MM.1S (cell line): Measurements from ENCODE around the gene TMEM150A.

Experiments
- DNase-seq: peaks from one replicate; pipeline ENCODE4 v3.0.0-alpha.2; 2015
- H2AFZ ChIP-seq: fragments of 300-600 bp; sonication (generic); 2 replicates; pipeline ENCODE4 v1.6.0; 2016; ENCODE audit warnings: antibody characterized with exemption, low read length
- H3F3A ChIP-seq: fragments of 300-600 bp; sonication (generic); 2 replicates; pipeline ENCODE4 v1.6.1; 2016; ENCODE audit warnings: mild to moderate bottlenecking, antibody characterized with exemption, low read length, moderate library complexity, mixed read lengths; ENCODE audit not compliant: insufficient read depth
- H3K27ac ChIP-seq: fragments of 300-600 bp; sonication (generic); 2 replicates; pipeline ENCODE4 v1.5.1; 2016; ENCODE audit warnings: mild to moderate bottlenecking, low read length
- H3K27me3 ChIP-seq: fragments of 300-600 bp; sonication (generic); replicated peaks from 2 replicates; pipeline ENCODE4 v1.6.0; 2016; ENCODE audit warnings: low read length; ENCODE audit not compliant: insufficient read depth
- H3K36me3 ChIP-seq: fragments of 300-600 bp; sonication (generic); replicated peaks from 2 replicates; pipeline ENCODE4 v1.6.1; 2016; ENCODE audit warnings: mild to moderate bottlenecking, low read length, mixed read lengths; ENCODE audit not compliant: insufficient read depth
- H3K4me1 ChIP-seq: fragments of 300-600 bp; sonication (generic); 2 replicates; pipeline ENCODE4 v1.6.1; 2016; ENCODE audit warnings: low read length, mixed read lengths
- H3K4me2 ChIP-seq: fragments of 300-600 bp; sonication (generic); 2 replicates; pipeline ENCODE4 v1.6.0; 2016; ENCODE audit warnings: low read depth, low read length
- H3K4me3 ChIP-seq: fragments of 300-600 bp; sonication (generic); 2 replicates; pipeline ENCODE4 v1.5.1; 2016; ENCODE audit warnings: low read length, mixed read lengths
- H3K79me2 ChIP-seq: fragments of 300-600 bp; sonication (generic); 2 replicates; pipeline ENCODE4 v1.6.1; 2016; ENCODE audit warnings: mixed run types, low read length, mixed read lengths
- H3K9ac ChIP-seq: fragments of 300-600 bp; sonication (generic); 2 replicates; pipeline ENCODE4 v1.6.1; 2016; ENCODE audit warnings: low read length, mixed read lengths
- H3K9me2 ChIP-seq: fragments of 300-600 bp; sonication (generic); replicated peaks from 2 replicates; pipeline ENCODE4 v1.6.1; 2016; ENCODE audit warnings: mild to moderate bottlenecking, low read length, mixed read lengths; ENCODE audit not compliant: insufficient read depth
- H3K9me3 ChIP-seq: fragments of 300-600 bp; sonication (generic); replicated peaks from 2 replicates; pipeline ENCODE4 v1.6.1; 2016; ENCODE audit warnings: mild to moderate bottlenecking, low read length, mixed read lengths; ENCODE audit not compliant: insufficient read depth
- H4K20me1 ChIP-seq: fragments of 300-600 bp; sonication (generic); 2 replicates; pipeline ENCODE4 v1.6.1; 2016; ENCODE audit warnings: mild to moderate bottlenecking, low read length, moderate library complexity, mixed read lengths; ENCODE audit not compliant: insufficient read depth
- EZH2 ChIP-seq: fragments of 300-600 bp; sonication (generic); optimal IDR thresholded peaks from 2 replicates; pipeline ENCODE3; 2017; ENCODE audit warnings: low read depth, mild to moderate bottlenecking, antibody characterized with exemption, low read length, mixed read lengths
- EZH2phosphoT487 ChIP-seq: fragments of 300-600 bp; sonication (generic); IDR thresholded peaks from 2 replicates; pipeline ENCODE4 v1.6.1; 2018; ENCODE audit warnings: antibody characterized with exemption, low read length
- TF ChIP-seq, protein P1 (sequence below): fragments of 300-600 bp; sonication (generic); IDR thresholded peaks from 2 replicates; pipeline ENCODE4 v1.5.1; 2016; ENCODE audit warnings: antibody characterized with exemption, low read length, mixed read lengths

TMEM150A gene

DNA sequence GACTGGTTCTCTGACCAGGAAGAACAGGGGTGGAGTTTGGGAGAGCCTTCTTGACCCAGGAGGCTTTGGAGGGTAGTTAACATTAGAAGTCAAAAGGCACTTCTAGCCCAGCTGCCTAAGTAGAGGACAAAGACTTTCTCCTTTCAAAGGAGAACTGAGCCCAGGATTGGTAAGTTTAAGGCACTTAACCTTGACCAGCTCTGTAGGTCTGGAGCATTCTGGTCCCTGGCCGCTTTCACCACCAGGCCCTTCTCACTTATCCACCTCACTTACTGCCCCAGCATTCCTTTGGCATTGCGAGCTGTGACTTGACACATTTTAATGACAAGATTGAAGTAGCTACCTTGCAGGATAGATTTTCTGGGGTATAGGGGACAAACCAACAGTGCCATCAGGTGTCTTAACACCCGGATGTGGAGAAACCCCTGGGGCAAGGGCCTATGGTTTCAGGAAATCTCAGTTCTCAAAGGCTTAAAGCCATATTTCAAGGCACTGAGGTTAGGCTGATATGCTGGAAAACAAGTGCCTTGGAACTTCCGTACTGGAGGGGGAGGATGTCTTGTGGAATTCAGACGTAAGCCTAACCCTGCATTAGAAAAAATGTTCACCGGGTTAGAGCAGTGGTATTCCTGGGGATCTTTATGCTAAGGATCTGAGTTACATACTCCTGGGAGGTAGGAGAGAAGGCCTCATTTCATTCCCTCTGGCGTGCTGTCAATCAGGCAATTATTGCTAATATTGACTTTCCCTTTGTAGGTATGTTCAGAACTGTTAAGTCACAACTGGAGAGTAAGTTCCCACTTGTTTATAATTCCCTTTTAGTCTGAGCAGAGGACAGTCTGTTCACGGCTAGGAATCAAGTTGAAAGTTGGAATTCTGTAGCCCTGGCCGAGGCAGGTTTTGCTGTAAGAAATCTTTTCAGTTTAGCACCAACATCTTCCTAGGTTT is 5.0 kb upstream of the TMEM150A start:
- Histone ChIP-seq H3K27ac (no peak overlapping the region), H3K9me2 (no peaks in the 10 kb centered on the region), H3F3A (peaks cover 4% of the 10 kb centered on the region; the same call in 1 of the 2 replicates), H3K36me3 (no peaks in the 10 kb centered on the region; the same call in 1 of the 2 replicates), H4K20me1 (no peaks in the 10 kb centered on the region), H3K9me3 (no peaks in the 10 kb centered on the region), H3K4me3 (no peak overlapping the region), H3K4me2 (no peak overlapping the region), H3K27me3 (no peaks in the 10 kb centered on the region), H3K4me1 (no peaks in the 10 kb centered on the region), H2AFZ (no peak overlapping the region), H3K79me2 (peaks cover 15% of the 10 kb centered on the region), H3K9ac (no peak overlapping the region)
- TF ChIP-seq EZH2: no peak
- TF ChIP-seq, protein P1, sequence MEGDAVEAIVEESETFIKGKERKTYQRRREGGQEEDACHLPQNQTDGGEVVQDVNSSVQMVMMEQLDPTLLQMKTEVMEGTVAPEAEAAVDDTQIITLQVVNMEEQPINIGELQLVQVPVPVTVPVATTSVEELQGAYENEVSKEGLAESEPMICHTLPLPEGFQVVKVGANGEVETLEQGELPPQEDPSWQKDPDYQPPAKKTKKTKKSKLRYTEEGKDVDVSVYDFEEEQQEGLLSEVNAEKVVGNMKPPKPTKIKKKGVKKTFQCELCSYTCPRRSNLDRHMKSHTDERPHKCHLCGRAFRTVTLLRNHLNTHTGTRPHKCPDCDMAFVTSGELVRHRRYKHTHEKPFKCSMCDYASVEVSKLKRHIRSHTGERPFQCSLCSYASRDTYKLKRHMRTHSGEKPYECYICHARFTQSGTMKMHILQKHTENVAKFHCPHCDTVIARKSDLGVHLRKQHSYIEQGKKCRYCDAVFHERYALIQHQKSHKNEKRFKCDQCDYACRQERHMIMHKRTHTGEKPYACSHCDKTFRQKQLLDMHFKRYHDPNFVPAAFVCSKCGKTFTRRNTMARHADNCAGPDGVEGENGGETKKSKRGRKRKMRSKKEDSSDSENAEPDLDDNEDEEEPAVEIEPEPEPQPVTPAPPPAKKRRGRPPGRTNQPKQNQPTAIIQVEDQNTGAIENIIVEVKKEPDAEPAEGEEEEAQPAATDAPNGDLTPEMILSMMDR: no peak
- no peak for TF ChIP-seq EZH2phosphoT487
- DNase-seq: no peak

DNA sequence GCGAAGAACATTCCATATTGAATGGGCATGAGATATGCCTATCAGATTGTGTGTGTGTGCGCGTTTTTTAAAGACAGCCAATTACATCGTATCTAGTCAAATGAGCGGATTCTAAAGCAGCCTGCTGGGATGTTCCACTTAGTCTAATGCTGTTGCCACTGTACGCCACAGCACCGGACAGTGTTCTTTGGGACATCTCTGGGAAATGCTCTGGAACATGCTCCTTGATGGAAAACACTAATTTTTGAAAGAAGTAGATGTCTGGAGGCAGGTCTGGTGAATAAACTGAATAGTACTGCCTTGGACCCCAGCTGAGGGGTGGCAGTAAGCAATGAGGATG is 3.6 kb upstream of the TMEM150A start:
- Histone ChIP-seq H3K27me3 (no peaks in the 10 kb centered on the region), H3K27ac (no peak overlapping the region), H3K36me3 (no peaks in the 10 kb centered on the region; the same call in 1 of the 2 replicates), H3K4me2 (no peak overlapping the region), H3K9ac (no peak overlapping the region), H3K9me2 (no peaks in the 10 kb centered on the region), H3F3A (0 out of 2 replicates have a peak, but pooled peaks cover under 1% of the 10 kb centered on the region), H3K79me2 (peaks cover 8% of the 10 kb centered on the region), H3K9me3 (no peaks in the 10 kb centered on the region), H2AFZ (no peak overlapping the region), H3K4me1 (peaks cover 5% of the 10 kb centered on the region; the same call in 1 of the 2 replicates), H4K20me1 (no peaks in the 10 kb centered on the region), H3K4me3 (no peak overlapping the region)
- DNase-seq: no peak
- TF ChIP-seq EZH2phosphoT487 (no peak), EZH2 (no peak)
- TF ChIP-seq, protein P1: no peak

DNA sequence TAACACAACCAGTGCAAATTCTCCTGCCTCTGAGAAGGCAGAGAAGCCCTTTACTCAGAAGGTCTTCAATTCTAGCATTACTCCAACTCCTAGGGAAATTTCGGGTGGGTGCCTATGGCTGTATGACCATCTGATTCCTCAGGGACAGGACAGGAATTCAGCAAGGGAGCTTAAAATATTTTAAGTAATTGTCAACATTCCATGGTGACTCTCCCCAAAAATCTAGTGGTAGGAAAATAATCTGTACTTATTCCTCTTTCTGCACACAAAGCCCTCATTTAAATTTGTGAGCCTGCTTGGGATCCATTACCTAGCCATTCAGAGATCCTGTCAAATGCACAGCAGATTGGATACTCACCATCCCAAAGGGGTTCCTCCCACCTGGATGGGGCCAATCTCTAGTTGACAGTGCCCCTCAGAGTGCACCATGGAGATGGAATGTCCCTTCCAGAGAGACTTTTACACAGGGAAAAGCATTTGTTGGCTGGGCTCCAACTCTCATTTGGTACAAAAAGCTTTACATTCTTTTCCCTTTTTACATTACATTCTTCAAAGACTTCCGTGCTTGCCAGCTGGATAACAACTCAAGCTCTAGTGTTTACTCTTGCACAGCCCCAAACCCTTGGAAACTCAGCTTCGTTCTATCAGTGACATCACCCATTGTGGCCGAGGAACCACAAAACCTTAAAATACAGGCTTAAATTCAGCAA is 3.1 kb upstream of the TMEM150A start:
- H3K79me2 ChIP-seq: peaks cover 5% of the 10 kb centered on the region; the same call in 1 of the 2 replicates
- H3K9me2 ChIP-seq: no peaks in the 10 kb centered on the region
- TF ChIP-seq, protein P1: no peak
- TF ChIP-seq EZH2phosphoT487 (no peak), EZH2 (no peak)
- no peak overlapping the region for H3K4me2 ChIP-seq
- no peak overlapping the region for H3K9ac ChIP-seq
- H3K4me3 ChIP-seq: no peak overlapping the region
- H2AFZ ChIP-seq: no peak overlapping the region
- H3K9me3 ChIP-seq: no peaks in the 10 kb centered on the region
- H3K4me1 ChIP-seq: peaks cover 5% of the 10 kb centered on the region; the same call in 1 of the 2 replicates
- H3K36me3 ChIP-seq: no peaks in the 10 kb centered on the region; the same call in 1 of the 2 replicates
- no peak for DNase-seq
- 0 out of 2 replicates have a peak, but pooled peaks cover 6% of the 10 kb centered on the region for H3F3A ChIP-seq
- H4K20me1 ChIP-seq: no peaks in the 10 kb centered on the region
- H3K27me3 ChIP-seq: no peaks in the 10 kb centered on the region
- H3K27ac ChIP-seq: no peak overlapping the region
